Measurements from ENCODE around the gene GLYAT.

Gene GLYAT

GRCh38 chr11:58731819-58732218 lies at the start of gene GLYAT:
TSS of gene GLYAT (minus strand) at chr11:58731943. CDS start at chr11:58724496, 7,447 bp downstream.
- no peak for DNase-seq

- no peak for DNase-seq
Measured at GRCh38 chr11:58781345-58781744, 49.6 kb upstream of the GLYAT start.

GRCh38 chr11:58780578-58780977 lies 48.8 kb upstream of the GLYAT start:
- DNase-seq: no peak

GRCh38 chr11:58776891-58777710 lies 45.4 kb upstream of the GLYAT start:
- DNase-seq: no peak

GRCh38 chr11:58775066-58775708 lies 43.4 kb upstream of the GLYAT start:
- DNase-seq: no peak

GRCh38 chr11:58774164-58774593 lies 42.4 kb upstream of the GLYAT start:
- DNase-seq: no peak

- DNase-seq: no peak
Measured at GRCh38 chr11:58773337-58773736, 41.6 kb upstream of the GLYAT start.

GRCh38 chr11:58772329-58773285 lies 40.9 kb upstream of the GLYAT start:
- DNase-seq: no peak

- DNase-seq: no peak
Measured at GRCh38 chr11:58771458-58771855, 39.7 kb upstream of the GLYAT start.

GRCh38 chr11:58770627-58771457 lies 39.1 kb upstream of the GLYAT start:
- no peak for DNase-seq

- no peak for DNase-seq
Measured at GRCh38 chr11:58770166-58770565, 38.4 kb upstream of the GLYAT start.

GRCh38 chr11:58769308-58769707 lies 37.6 kb upstream of the GLYAT start:
- DNase-seq: no peak

GRCh38 chr11:58768137-58768536 lies 36.4 kb upstream of the GLYAT start:
- no peak for DNase-seq

GRCh38 chr11:58765078-58765477 lies 33.3 kb upstream of the GLYAT start:
- DNase-seq: no peak

- DNase-seq: no peak
Measured at GRCh38 chr11:58763120-58763490, 31.4 kb upstream of the GLYAT start.

- DNase-seq: no peak
Measured at GRCh38 chr11:58762284-58763119, 30.8 kb upstream of the GLYAT start.

GRCh38 chr11:58757439-58757838 lies 25.7 kb upstream of the GLYAT start:
- no peak for DNase-seq

- DNase-seq: no peak
Measured at GRCh38 chr11:58745705-58746364, 14.1 kb upstream of the GLYAT start.

GRCh38 chr11:58744988-58745704 lies 13.4 kb upstream of the GLYAT start:
- DNase-seq: no peak
